Measurements from ENCODE around the gene C22orf15. TPM values are rescaled to one million over a fixed set of nuclear protein-coding genes. Genes with fewer than 3 reads are reported as not detected.

Gene C22orf15
- total RNA-seq, 4 donors from 2014 or later: not detected

DNA sequence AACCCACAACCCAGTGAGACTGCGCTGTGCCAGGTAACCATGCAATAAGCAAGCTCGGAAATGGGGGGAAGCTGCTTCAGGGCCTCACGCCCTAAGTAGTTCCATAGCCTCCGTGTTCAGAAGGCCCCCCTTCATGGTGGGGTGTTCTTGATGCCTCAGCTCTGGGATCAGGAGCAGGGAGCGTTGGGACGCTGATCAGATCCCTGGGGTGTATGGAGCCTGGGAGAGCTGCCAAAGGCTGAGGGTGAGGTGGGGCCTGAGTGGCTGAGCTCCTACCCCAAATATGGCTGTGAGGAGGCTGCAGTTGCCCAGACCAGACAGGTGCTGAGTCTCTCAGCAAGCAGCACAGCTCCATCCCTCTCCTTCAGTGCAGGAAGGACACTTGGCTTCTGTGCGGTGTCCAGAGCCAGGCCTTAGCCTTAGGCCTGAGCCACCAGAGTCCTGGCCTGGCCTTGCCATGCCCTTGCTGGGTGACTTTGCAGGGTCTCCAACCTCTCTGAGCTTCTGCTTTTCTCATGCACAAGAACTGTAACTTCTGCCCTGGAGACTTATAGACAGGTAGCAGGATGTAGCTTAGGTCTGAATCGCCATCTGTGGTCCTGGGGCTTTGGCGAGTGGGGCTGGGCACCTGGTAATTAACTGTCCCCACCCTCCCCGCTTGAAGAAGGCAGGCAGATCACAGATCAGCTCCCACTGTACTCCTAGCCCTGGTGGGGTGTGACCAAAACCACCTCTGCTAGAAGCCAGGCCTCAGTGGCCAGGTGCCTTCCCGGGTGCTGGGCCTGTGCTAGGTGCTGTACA is 15.2 kb downstream of the C22orf15 start:
- H3K4me1 ChIP-seq: peaks cover 0 to 19% (median 3%) of the 10 kb centered on the region in 4 donors
- no peaks in the 10 kb centered on the region for H3K27me3 ChIP-seq
- H3K27ac ChIP-seq: no peak overlapping the region
- H3K36me3 ChIP-seq: no peaks in the 10 kb centered on the region
- H3K9me3 ChIP-seq: no peaks in the 10 kb centered on the region
- no peak overlapping the region for H3K4me3 ChIP-seq
- DNase-seq: no peak
- TF ChIP-seq CTCF (IDR thresholded peaks at IDR 0.05) (no peak), POLR2A (IDR thresholded peaks at IDR 0.05) (no peak)

GRCh38 chr22:23778577-23778900 is 15.7 kb downstream of the C22orf15 start:
- no peak for TF ChIP-seq POLR2A (IDR thresholded peaks at IDR 0.05)
- no peak for TF ChIP-seq CTCF (IDR thresholded peaks at IDR 0.05)
- Histone ChIP-seq H3K4me1 (peaks cover 0 to 14% (median 1%) of the 10 kb centered on the region in 4 donors), H3K9me3 (no peaks in the 10 kb centered on the region), H3K36me3 (no peaks in the 10 kb centered on the region), H3K27me3 (no peaks in the 10 kb centered on the region), H3K4me3 (no peak overlapping the region), H3K27ac (no peak overlapping the region)
- no peak for DNase-seq

DNA sequence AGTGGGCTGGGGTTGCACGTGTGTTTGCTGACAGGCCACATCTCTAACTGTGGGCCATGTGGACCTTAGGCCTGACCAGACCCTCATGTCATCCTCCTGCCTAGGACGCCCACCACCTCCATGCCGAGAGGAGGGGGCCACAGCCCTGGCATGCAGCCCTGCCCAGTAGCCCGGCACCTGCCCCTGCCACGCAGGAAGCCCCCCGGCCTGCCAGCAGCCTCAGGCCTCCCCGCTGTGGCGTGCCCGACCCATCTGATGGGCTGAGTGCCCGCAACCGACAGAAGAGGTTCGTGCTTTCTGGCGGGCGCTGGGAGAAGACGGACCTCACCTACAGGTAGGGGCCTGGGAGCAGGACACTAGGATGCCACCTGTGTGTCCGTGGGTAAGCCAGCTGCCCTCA is 16.3 kb downstream of the C22orf15 start:
- no peaks in the 10 kb centered on the region for H3K36me3 ChIP-seq
- no peaks in the 10 kb centered on the region for H3K27me3 ChIP-seq
- H3K27ac ChIP-seq: no peak overlapping the region
- DNase-seq: no peak
- H3K9me3 ChIP-seq: no peaks in the 10 kb centered on the region
- no peak overlapping the region for H3K4me3 ChIP-seq
- TF ChIP-seq CTCF (IDR thresholded peaks at IDR 0.05): no peak
- TF ChIP-seq POLR2A (IDR thresholded peaks at IDR 0.05): no peak
- peaks cover 0 to 11% (median 0%) of the 10 kb centered on the region in 4 donors for H3K4me1 ChIP-seq

DNA sequence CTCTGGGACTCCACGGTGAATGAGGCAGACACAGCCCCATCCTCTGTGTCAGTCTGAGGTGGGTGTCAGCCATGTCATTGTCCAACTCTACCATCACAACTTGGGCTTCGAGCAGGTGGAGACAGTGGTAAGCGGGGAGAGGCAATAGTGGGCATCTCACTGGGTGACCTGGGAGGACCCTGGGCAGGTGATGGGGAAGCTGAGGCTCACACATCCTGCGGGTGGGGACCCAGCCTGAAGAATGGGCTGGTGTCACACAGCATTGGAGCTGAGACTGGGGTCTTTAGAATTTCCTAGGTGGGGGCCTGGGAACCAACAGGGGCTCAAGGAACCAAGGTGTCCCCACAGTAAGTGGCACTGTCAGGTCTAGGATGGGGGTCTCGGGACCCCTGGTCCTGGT is 16.9 kb downstream of the C22orf15 start:
- H3K27ac ChIP-seq: no peak overlapping the region
- no peaks in the 10 kb centered on the region for H3K27me3 ChIP-seq
- H3K4me1 ChIP-seq: peaks cover 0 to 13% (median 0%) of the 10 kb centered on the region in 4 donors
- no peak overlapping the region for H3K4me3 ChIP-seq
- H3K9me3 ChIP-seq: no peaks in the 10 kb centered on the region
- DNase-seq: no peak
- H3K36me3 ChIP-seq: no peaks in the 10 kb centered on the region
- TF ChIP-seq CTCF (IDR thresholded peaks at IDR 0.05) (no peak), POLR2A (IDR thresholded peaks at IDR 0.05) (no peak)

DNA sequence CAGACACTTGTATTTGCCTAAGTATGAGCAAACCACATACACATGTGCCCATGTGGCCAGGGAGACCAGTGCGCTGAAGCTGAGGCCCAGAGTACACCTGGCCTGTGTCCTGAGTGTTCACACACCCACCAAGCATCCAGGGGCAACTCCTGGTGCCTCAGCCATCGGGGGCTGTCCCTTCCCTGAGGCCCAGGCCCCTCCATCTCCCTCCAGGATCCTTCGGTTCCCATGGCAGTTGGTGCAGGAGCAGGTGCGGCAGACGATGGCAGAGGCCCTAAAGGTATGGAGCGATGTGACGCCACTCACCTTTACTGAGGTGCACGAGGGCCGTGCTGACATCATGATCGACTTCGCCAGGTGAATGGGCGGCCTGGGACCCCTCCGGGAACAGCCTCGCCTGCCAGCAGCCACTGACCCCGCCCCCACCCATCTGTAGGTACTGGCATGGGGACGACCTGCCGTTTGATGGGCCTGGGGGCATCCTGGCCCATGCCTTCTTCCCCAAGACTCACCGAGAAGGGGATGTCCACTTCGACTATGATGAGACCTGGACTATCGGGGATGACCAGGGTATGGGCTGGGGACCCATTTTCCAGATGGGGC is 17.5 kb downstream of the C22orf15 start:
- Histone ChIP-seq H3K4me1 (peaks cover 0 to 8% (median 0%) of the 10 kb centered on the region in 4 donors), H3K36me3 (no peaks in the 10 kb centered on the region)

More for the DNA sequence above, 17.5 kb downstream of the C22orf15 start:
- H3K27me3 ChIP-seq: no peaks in the 10 kb centered on the region
- H3K4me3 ChIP-seq: no peak overlapping the region
- no peak for TF ChIP-seq POLR2A (IDR thresholded peaks at IDR 0.05)
- no peak for TF ChIP-seq CTCF (IDR thresholded peaks at IDR 0.05)
- H3K9me3 ChIP-seq: no peaks in the 10 kb centered on the region
- H3K27ac ChIP-seq: no peak overlapping the region
- DNase-seq: no peak
